Karpas-422 (cell line): Measurements from ENCODE around the gene COG4. TPM values are rescaled to one million over a fixed set of nuclear protein-coding genes. Genes with fewer than 3 reads are reported as not detected.

ENCODE experiments used
- DNase-seq: peaks from one replicate; pipeline ENCODE4 v3.0.0-alpha.2; 2015
- H2AFZ ChIP-seq: fragments of 200-600 bp; sonication (generic); 2 replicates; pipeline ENCODE4 v1.6.1; 2014; ENCODE audit warnings: antibody characterized with exemption, low read length, mixed read lengths
- H3K27ac ChIP-seq: fragments of 200-600 bp; sonication (generic); 2 replicates; pipeline ENCODE4 v1.5.1; 2014; ENCODE audit warnings: mild to moderate bottlenecking, low read length, moderate library complexity
- H3K27me3 ChIP-seq: fragments of 200-600 bp; sonication (generic); 2 replicates; pipeline ENCODE4 v1.6.1; 2014; ENCODE audit warnings: low read length, mixed read lengths
- H3K36me3 ChIP-seq: fragments of 200-600 bp; sonication (generic); 2 replicates; pipeline ENCODE4 v1.6.1; 2014; ENCODE audit warnings: low read length, mixed read lengths; ENCODE audit not compliant: insufficient read depth
- H3K4me1 ChIP-seq: fragments of 200-600 bp; sonication (generic); 2 replicates; pipeline ENCODE4 v1.6.1; 2014; ENCODE audit warnings: mild to moderate bottlenecking, low read length, mixed read lengths
- H3K4me2 ChIP-seq: fragments of 200-600 bp; sonication (generic); 2 replicates; pipeline ENCODE4 v1.6.1; 2014; ENCODE audit warnings: low read length, low read depth, mild to moderate bottlenecking; ENCODE audit not compliant: poor library complexity, severe bottlenecking
- H3K4me3 ChIP-seq: fragments of 200-600 bp; sonication (generic); 2 replicates; pipeline ENCODE4 v1.5.1; 2014; ENCODE audit warnings: mild to moderate bottlenecking, antibody characterized with exemption, low read length, mixed read lengths
- H3K79me2 ChIP-seq: fragments of 200-600 bp; sonication (generic); 2 replicates; pipeline ENCODE4 v1.6.1; 2014; ENCODE audit warnings: mild to moderate bottlenecking, low read length, mixed read lengths
- H3K9ac ChIP-seq: fragments of 200-600 bp; sonication (generic); 2 replicates; pipeline ENCODE4 v1.6.0; 2014; ENCODE audit warnings: low read length
- H3K9me2 ChIP-seq: fragments of 200-600 bp; sonication (generic), shearing (Covaris generic); replicated peaks from 2 replicates; pipeline ENCODE4 v1.6.0; 2014; ENCODE audit warnings: mild to moderate bottlenecking, low read length, moderate library complexity; ENCODE audit not compliant: insufficient read depth
- H3K9me3 ChIP-seq: fragments of 300-700, 200-600 bp; sonication (generic); 2 replicates; pipeline ENCODE4 v1.6.1; 2014; ENCODE audit warnings: low read length, mixed read lengths
- H4K20me1 ChIP-seq: fragments of 200-600 bp; sonication (generic); 2 replicates; pipeline ENCODE4 v1.6.1; 2014; ENCODE audit warnings: mild to moderate bottlenecking, antibody characterized with exemption, low read length, low read depth; ENCODE audit not compliant: insufficient read depth
- total RNA-seq: library from RNA; depleted of rRNA; stranded (reverse); fragments of >200 nt; shearing (Covaris generic); gene quantifications from 2 replicates; pipeline ENCODE4 v1.2.3, GENCODE V29; 2014; ENCODE audit warnings: low replicate concordance

Gene COG4
- total RNA-seq, 1 experiment from 2014 or later = 47.0 TPM

DNA sequence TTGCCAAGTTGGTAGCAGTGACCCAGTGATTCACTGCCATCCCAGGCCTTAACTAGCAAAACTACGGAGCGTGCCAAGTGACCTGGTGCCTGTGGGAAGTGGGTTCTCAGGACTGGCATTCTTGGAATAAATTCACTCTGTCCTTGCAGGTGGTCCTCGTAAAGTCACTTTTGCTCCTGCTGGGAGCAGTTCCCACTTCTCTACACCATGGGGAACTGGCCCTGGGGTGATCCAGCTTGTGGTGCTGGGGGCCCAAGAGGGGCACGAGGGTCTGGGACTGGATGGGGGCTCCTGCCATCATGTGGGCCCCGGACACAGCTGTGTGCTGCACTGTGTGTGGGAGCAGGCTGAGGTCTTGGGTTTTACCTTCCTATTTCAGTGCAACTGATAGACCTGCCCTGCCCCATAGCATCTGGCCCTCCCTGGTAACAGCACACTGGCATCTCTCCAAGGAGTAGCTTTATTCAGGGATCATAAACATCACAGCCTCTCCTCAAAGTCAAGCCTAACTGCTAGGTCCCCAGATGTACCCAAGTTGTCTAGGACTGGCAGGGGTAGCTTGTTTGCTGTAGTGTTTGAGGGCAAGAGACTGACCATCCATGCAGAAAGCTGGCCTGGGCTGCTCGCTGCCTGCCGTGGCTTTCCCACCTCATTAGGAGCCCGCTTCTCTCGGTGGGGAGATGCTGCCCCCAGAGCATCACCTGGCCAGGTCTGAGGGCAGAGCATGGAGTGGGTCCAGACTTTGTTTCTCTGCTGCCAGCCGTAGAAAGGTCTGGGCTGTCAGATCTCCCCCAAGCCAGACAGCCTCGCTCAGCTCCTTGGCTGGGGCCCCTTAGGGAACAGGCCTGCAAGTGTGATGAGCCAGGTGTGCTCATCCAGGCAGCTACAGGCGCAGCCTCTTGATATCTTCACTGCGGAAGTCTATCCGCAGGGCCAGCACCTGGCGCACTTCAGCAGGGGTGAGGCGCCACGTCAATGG is 42.9 kb downstream of the COG4 start:
- Histone ChIP-seq H3K4me3 (no peak overlapping the region), H3K9me3 (no peaks in the 10 kb centered on the region), H3K4me1 (peaks cover 27% of the 10 kb centered on the region), H4K20me1 (no peaks in the 10 kb centered on the region), H3K4me2 (no peak overlapping the region), H3K27me3 (no peaks in the 10 kb centered on the region), H3K9ac (no peak overlapping the region), H3K9me2 (no peaks in the 10 kb centered on the region), H2AFZ (no peak overlapping the region), H3K36me3 (peaks cover 4% of the 10 kb centered on the region; the same call in 1 of the 2 replicates), H3K79me2 (no peaks in the 10 kb centered on the region), H3K27ac (no peak overlapping the region)
- DNase-seq = no peak

DNA sequence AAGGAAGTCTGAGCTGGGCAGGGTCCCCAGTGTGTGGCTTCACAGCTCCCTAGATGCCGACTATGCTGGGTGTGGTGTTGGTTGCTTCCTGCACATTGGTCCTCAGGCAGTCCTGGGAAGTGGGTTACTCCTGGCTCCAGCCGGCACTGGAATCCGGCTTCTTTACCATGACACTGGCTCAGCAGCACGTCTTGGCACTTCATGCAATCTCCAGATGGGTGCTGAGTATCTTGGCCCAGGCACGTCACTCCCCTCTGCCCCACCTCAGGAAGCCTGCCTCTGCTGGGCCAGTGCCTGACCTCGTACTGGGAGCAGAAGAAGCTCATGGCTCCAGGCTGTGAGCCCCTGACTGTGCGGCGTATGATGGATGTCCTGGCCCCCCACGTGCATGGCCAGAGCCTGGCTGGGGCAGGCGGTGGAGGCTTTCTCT is 44.4 kb downstream of the COG4 start:
- Histone ChIP-seq H3K4me1 (peaks cover 35% of the 10 kb centered on the region), H3K9me3 (no peaks in the 10 kb centered on the region), H3K9me2 (no peaks in the 10 kb centered on the region), H3K36me3 (peaks cover 4% of the 10 kb centered on the region; the same call in 1 of the 2 replicates), H3K27me3 (no peaks in the 10 kb centered on the region), H3K27ac (no peak overlapping the region), H3K4me2 (no peak overlapping the region), H4K20me1 (no peaks in the 10 kb centered on the region), H3K4me3 (no peak overlapping the region), H2AFZ (no peak overlapping the region), H3K9ac (no peak overlapping the region), H3K79me2 (no peaks in the 10 kb centered on the region)
- no peak for DNase-seq

DNA sequence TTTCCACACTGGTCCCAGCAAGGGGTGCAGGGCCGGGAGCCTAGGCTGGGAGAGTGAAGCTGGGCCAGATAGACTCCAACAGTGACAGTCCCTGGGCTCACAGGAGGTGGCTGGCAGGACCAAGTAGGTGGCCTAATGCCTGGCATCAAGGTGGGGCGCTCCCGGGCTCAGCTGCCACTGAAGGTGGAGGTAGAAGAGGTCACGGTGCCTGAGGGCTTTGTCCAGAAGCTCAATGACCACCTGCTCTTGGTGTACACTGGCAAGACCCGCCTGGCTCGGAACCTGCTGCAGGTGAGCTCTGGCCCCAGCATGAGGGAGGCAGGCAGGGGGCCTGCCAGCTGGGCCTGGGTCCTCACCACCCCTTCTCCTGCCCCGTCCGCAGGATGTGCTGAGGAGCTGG is 45.2 kb downstream of the COG4 start:
- Histone ChIP-seq H3K4me2 (no peak overlapping the region), H3K36me3 (peaks cover 4% of the 10 kb centered on the region; the same call in 1 of the 2 replicates), H3K9ac (no peak overlapping the region), H3K27ac (no peak overlapping the region), H3K27me3 (no peaks in the 10 kb centered on the region), H2AFZ (no peak overlapping the region), H3K9me2 (no peaks in the 10 kb centered on the region), H4K20me1 (no peaks in the 10 kb centered on the region), H3K4me1 (peaks cover 32% of the 10 kb centered on the region), H3K79me2 (no peaks in the 10 kb centered on the region), H3K4me3 (no peak overlapping the region), H3K9me3 (no peaks in the 10 kb centered on the region)
- no peak for DNase-seq

DNA sequence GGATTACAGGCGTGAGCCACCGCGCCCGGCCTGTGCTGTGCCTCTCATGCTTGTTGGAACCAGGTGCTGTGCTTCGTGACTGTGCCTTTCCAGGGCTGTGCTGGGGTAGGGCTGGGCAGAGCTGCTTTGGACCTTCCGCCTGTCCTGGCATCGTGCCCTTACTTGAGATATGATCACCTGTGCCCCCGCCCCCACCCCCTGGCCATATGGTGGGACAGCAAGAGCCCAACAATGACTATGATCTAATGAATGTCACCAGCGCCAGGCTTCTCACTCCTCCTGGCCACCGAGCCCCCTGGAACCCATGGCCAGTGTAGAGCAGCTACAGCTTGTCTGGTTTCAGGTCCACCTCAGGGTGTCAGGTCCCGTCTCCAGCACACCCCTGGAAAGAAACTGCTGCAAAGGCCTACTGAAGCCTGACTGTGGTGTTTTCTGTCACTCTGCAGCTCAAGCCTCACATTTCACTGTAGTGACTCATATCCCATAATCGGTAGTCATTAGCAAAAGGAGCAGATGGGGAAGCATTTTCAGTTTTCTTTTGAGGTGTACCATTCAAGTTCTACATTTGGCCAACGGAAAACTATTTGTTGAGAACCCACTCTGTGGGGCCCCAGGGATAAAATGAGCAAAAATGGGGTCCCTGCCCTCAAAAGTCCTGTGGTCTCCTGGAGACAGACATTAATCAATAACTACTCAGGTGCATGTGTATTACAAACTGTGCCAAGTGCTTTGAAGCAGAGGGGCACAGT is 46.9 kb downstream of the COG4 start:
- Histone ChIP-seq H3K36me3 (no peaks in the 10 kb centered on the region), H3K27ac (peak overlapping the region; percentile 82), H2AFZ (no peak overlapping the region)

DNA sequence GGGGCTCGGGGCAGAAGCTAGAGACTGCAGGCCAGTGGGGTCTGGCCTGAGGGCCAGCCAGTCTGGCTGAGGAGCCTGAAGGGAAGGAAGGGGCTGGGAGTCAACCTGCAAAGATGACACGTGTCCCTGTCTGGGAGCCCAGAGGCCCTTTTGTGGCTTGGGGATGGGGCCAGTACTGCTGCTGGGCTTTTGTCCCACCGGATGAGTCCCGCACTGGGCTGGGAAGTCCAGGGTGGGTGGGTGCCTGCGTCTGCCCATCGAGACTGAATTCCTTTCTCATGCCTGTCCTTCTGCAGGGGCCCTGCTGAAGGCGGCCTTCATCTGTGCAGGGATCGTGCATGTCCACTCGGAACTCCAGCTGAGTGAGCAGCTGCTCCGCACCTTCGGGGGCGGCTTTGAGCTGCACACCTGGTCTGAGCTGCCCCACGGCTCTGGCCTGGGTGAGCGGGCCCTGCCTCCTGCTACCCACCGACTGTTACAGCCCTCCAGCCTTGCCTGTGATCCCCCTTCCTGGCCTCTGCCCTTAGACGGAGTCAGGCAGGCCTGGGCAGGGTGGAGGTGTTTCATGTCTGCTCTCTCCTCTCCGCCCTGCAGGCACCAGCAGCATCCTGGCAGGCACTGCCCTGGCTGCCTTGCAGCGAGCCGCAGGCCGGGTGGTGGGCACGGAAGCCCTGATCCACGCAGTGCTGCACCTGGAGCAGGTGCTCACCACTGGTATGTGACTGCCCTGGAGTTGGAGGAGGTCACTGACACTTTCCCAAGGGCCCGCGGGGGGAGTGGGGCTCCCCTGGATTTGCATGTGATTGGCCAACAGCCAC is 48.1 kb downstream of the COG4 start:
- Histone ChIP-seq H3K4me1 (peaks cover 30% of the 10 kb centered on the region), H3K4me3 (peak overlapping the region; percentile 25; the same call in 1 of the 2 replicates), H2AFZ (no peak overlapping the region), H3K9me2 (no peaks in the 10 kb centered on the region), H3K4me2 (peak overlapping the region; percentile 48), H3K9me3 (no peaks in the 10 kb centered on the region), H4K20me1 (no peaks in the 10 kb centered on the region), H3K36me3 (no peaks in the 10 kb centered on the region), H3K27ac (peak overlapping the region; percentile 82), H3K79me2 (no peaks in the 10 kb centered on the region), H3K9ac (peak overlapping the region; percentile 41), H3K27me3 (no peaks in the 10 kb centered on the region)
- DNase-seq = peak; percentile 66

More for the DNA sequence above, 46.9 kb downstream of the COG4 start:
- Histone ChIP-seq H3K79me2 (no peaks in the 10 kb centered on the region), H3K27me3 (no peaks in the 10 kb centered on the region), H4K20me1 (no peaks in the 10 kb centered on the region), H3K9me2 (no peaks in the 10 kb centered on the region), H3K4me3 (no peak overlapping the region; the same call in 1 of the 2 replicates), H3K4me2 (peak overlapping the region; percentile 13), H3K9ac (peak overlapping the region; percentile 26), H3K4me1 (peaks cover 30% of the 10 kb centered on the region), H3K9me3 (no peaks in the 10 kb centered on the region)
- DNase-seq = peak; percentile 50

DNA sequence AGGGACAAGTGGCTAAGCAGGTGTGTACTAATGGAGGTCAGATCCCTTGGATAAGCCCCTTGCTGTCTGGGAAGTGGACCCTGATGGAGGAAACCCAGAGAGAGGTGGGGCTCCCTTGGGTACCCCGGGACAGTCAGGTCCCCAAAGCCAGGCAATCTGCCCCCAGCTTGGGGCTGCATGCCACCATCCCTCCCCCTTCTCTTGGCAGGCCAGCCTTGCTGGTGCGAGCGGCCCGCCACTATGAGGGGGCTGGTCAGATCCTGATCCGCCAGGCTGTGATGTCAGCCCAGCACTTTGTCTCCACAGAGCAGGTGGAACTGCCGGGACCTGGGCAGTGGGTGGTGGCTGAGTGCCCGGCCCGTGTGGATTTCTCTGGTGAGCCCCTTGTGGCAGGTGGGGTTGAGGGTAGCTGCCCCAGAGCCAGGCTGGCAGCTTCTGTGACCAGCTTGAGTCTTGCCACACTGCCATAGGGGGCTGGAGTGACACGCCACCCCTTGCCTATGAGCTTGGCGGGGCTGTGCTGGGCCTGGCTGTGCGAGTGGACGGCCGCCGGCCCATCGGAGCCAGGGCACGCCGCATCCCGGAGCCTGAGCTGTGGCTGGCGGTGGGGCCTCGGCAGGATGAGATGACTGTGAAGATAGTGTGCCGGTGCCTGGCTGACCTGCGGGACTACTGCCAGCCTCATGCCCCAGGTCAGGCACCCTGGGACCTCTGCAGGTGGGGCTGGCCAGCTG is 48.9 kb downstream of the COG4 start:
- H3K4me3 ChIP-seq = no peak overlapping the region
- H4K20me1 ChIP-seq = no peaks in the 10 kb centered on the region
- no peaks in the 10 kb centered on the region for H3K9me3 ChIP-seq
- no peaks in the 10 kb centered on the region for H3K9me2 ChIP-seq
- no peaks in the 10 kb centered on the region for H3K27me3 ChIP-seq
- no peaks in the 10 kb centered on the region for H3K36me3 ChIP-seq
- H3K4me2 ChIP-seq = no peak overlapping the region
- DNase-seq = no peak
- H3K79me2 ChIP-seq = no peaks in the 10 kb centered on the region
- no peak overlapping the region for H2AFZ ChIP-seq
- peaks cover 30% of the 10 kb centered on the region for H3K4me1 ChIP-seq
- peak overlapping the region; percentile 82; the same call in 1 of the 2 replicates for H3K27ac ChIP-seq
- H3K9ac ChIP-seq = 0 out of 2 replicates have a peak overlapping the region, but pooled peaks have one; percentile 41

DNA sequence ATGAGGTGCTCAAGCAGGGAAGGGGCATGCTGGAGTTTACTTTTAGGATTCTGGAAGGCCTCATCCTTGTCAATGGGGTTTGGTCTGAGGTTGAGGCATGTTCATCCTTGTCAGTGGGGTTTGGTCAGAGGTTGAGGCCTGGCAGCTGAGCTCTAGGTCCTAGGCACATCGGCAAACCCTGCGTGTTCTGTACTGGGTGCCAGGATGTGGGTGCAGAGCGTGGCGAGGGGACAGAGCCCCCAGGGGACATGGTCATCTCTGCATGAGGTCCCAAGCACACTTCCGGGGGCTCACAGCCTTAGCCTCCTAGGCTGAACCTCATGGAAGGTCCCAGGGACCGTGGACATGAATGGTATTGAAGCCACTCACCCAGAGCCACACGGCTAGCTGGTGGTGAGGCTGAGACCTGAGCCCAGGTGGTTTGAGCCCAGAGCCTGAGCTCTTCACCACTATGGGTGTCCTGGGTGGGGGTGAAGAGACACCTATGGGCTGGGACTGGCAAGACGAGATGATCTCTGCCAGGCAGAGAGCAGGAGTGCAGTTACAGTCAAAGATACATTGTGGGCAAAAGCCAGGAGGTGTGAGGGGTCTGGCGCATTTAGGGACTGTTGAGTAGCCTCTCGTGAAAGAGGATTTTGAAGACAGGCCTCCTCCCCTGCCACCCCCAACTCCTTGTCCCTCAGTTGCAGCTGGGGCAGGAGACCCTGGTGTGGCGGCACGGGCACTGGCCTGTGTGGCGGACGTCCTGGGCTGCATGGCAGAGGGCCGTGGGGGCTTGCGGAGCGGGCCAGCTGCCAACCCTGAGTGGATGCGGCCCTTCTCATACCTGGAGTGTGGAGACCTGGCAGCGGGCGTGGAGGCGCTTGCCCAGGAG is 49.7 kb downstream of the COG4 start:
- Histone ChIP-seq H3K4me2 (no peak overlapping the region), H2AFZ (no peak overlapping the region), H3K27ac (no peak overlapping the region), H3K9ac (no peak overlapping the region), H3K36me3 (no peaks in the 10 kb centered on the region), H3K27me3 (no peaks in the 10 kb centered on the region), H3K79me2 (no peaks in the 10 kb centered on the region), H3K4me1 (peaks cover 30% of the 10 kb centered on the region), H3K9me2 (no peaks in the 10 kb centered on the region), H3K4me3 (no peak overlapping the region), H3K9me3 (no peaks in the 10 kb centered on the region), H4K20me1 (no peaks in the 10 kb centered on the region)
- peak; percentile 60 for DNase-seq
